K562 (cell line): ENCODE results near the gene DNAAF2. TPM values are rescaled to one million over a fixed set of nuclear protein-coding genes. Genes with fewer than 3 reads are reported as not detected.
A peak's percentile ranks its signal among the peaks of the same experiment; 100 is the strongest.

Source experiments
- BDP1 ChIP-seq: IDR thresholded peaks from 3 replicates; pipeline ENCODE4 v1.6.1; 2011; ENCODE audit not compliant: insufficient read length, insufficient read depth
- BRF1 ChIP-seq: IDR thresholded peaks from 3 replicates; pipeline ENCODE4 v1.6.1; 2011; ENCODE audit warnings: borderline replicate concordance, mild to moderate bottlenecking; ENCODE audit not compliant: insufficient read length; ENCODE audit errors: extremely low read depth
- EZH2 ChIP-seq: IDR thresholded peaks from 2 replicates; pipeline ENCODE4 v1.6.1; 2012; ENCODE audit warnings: low read depth, mild to moderate bottlenecking, inconsistent platforms, low read length, borderline replicate concordance
- HOXB6 ChIP-seq: fragments of 250-450 bp; sonication (Bioruptor Pico); IDR thresholded peaks from 2 replicates; pipeline ENCODE4 v1.5.1; 2022; ENCODE audit warnings: mild to moderate bottlenecking, borderline replicate concordance
- NFYB ChIP-seq: IDR thresholded peaks from 2 replicates; pipeline ENCODE4 v1.6.1; 2011; ENCODE audit warnings: mild to moderate bottlenecking, moderate library complexity; ENCODE audit not compliant: insufficient read length; ENCODE audit errors: extremely low read depth
- POLR2G ChIP-seq: fragments of 200-400 bp; formaldehyde crosslinking; IDR thresholded peaks from 2 replicates; pipeline ENCODE4 v1.6.1; 2017; ENCODE audit warnings: low read depth, mild to moderate bottlenecking, antibody characterized with exemption, low read length, moderate library complexity
- RHOXF2B ChIP-seq: fragments of 250-450 bp; sonication (Bioruptor Pico); conservative IDR thresholded peaks from 2 replicates; pipeline ENCODE4 v1.5.1; 2021
- RNF2 ChIP-seq: sonication (generic); IDR thresholded peaks from 2 replicates; pipeline ENCODE4 v1.6.1; 2016
- SPI1 ChIP-seq: IDR thresholded peaks from 2 replicates; pipeline ENCODE4 v1.6.1; 2011; ENCODE audit warnings: low read depth, low read length, control low read depth, borderline replicate concordance
- SRSF1 ChIP-seq: fragments of 200-400 bp; formaldehyde crosslinking; IDR thresholded peaks from 2 replicates; pipeline ENCODE4 v1.6.1; 2017; ENCODE audit warnings: mild to moderate bottlenecking, low read depth, low read length, moderate library complexity
- STAT5B ChIP-seq: fragments of 250-450 bp; sonication (Bioruptor Pico); IDR thresholded peaks from 2 replicates; pipeline ENCODE4 v1.8.0; 2021; ENCODE audit warnings: mild to moderate bottlenecking, inconsistent platforms
- TBL1XR1 ChIP-seq, 2 experiments: IDR thresholded peaks; 2 replicates each; pipeline ENCODE4 v1.6.1; 2012; ENCODE audit warnings: improper control_type of control experiment in 2 of 2, low read length in 2 of 2, mild to moderate bottlenecking in 1 of 2
- TEAD4 ChIP-seq, 2 experiments: sonication (generic) in 1 of 2; formaldehyde crosslinking in 1 of 2; IDR thresholded peaks; 2 replicates each; pipeline versions ENCODE4 v1.6.1 to v1.8.0; 2012 to 2022; ENCODE audit warnings: borderline replicate concordance in 1 of 2, inconsistent platforms in 1 of 2, low read length in 1 of 2, mild to moderate bottlenecking in 1 of 2, missing genetic modification reagents in 1 of 2
- VEZF1 ChIP-seq: fragments of 200-800 bp; sonication (Bioruptor generic); IDR thresholded peaks from 2 replicates; pipeline ENCODE4 v1.6.1; 2017; ENCODE audit warnings: missing genetic modification characterization, missing compliant biosample characterization
- ZBTB17 ChIP-seq: fragments of 450-650 bp; formaldehyde crosslinking; IDR thresholded peaks from 2 replicates; pipeline ENCODE4 v1.4.0; 2020; ENCODE audit warnings: mild to moderate bottlenecking
- ZFP91 ChIP-seq: sonication (generic); formaldehyde crosslinking; IDR thresholded peaks from 2 replicates; pipeline ENCODE4 v1.8.0; 2022; ENCODE audit warnings: mild to moderate bottlenecking, missing genetic modification reagents
- ZFX ChIP-seq: sonication (generic); formaldehyde crosslinking; IDR thresholded peaks from 2 replicates; pipeline ENCODE4 v1.8.0; 2022; ENCODE audit warnings: mild to moderate bottlenecking, missing genetic modification reagents, moderate library complexity
- ZNF197 ChIP-seq: fragments of 200-800 bp; sonication (Bioruptor generic); IDR thresholded peaks from 2 replicates; pipeline ENCODE4 v1.6.1; 2016; ENCODE audit warnings: low read depth, missing genetic modification characterization, missing compliant biosample characterization
- ZNF263 ChIP-seq: sonication (generic); formaldehyde crosslinking; IDR thresholded peaks from 2 replicates; pipeline ENCODE4 v1.8.0; 2022; ENCODE audit warnings: mild to moderate bottlenecking, missing genetic modification reagents, borderline replicate concordance
- ZNF311 ChIP-seq: fragments of 250-450 bp; sonication (Bioruptor Pico); IDR thresholded peaks from 2 replicates; pipeline ENCODE4 v1.4.0; 2020; ENCODE audit warnings: mild to moderate bottlenecking, moderate library complexity
- ZNF551 ChIP-seq: fragments of 250-450 bp; sonication (Bioruptor Pico); IDR thresholded peaks from 2 replicates; pipeline ENCODE4 v1.5.0; 2021; ENCODE audit warnings: mild to moderate bottlenecking, moderate library complexity
- ZNF699 ChIP-seq: fragments of 250-450 bp; sonication (Bioruptor Pico); IDR thresholded peaks from 2 replicates; pipeline ENCODE4 v1.8.0; 2021; ENCODE audit warnings: mild to moderate bottlenecking, moderate library complexity; ENCODE audit not compliant: insufficient replicate concordance
- polyA plus RNA-seq, 8 experiments: library from polyadenylated mRNA; depleted of rRNA in 4 of 8; stranded (reverse) in 5 of 8; unstranded in 3 of 8; fragments of >200 nt; fragmentation: Nextera tagmentation in 2 of 8; fragmentation: Illumina TruSeq in 1 of 8; extraction: Ambion mirVana in 2 of 8; extraction: Trizol in 1 of 8; gene quantifications; 2 replicates each; pipeline versions ENCODE4 v1.2.1 to v1.2.3, GENCODE V29; 2011 to 2014; ENCODE audit warnings: inconsistent platforms in 1 of 8, missing spikeins in 1 of 8
- total RNA-seq, 7 experiments: library from RNA; depleted of rRNA in 6 of 7; stranded (reverse); fragments of >200 nt in 6 of 7; fragmentation: Illumina TruSeq in 2 of 7; extraction: Trizol in 2 of 7; gene quantifications; 2 replicates each; pipeline versions ENCODE4 v1.2.1 to v1.2.3, GENCODE V29; 2011 to 2021; ENCODE audit warnings: low replicate concordance in 1 of 7
- TF ChIP-seq, protein P1 (sequence below): fragments of 250-450 bp; sonication (Bioruptor Pico); IDR thresholded peaks from 2 replicates; pipeline ENCODE4 v1.9.0; 2021; ENCODE audit warnings: mild to moderate bottlenecking, inconsistent platforms

Gene DNAAF2
- total and polyA plus RNA-seq, 9 of the 15 experiments (the other 6 are each of a cell fraction or from before 2014, with no cell fraction given), result 2.4 to 14.6 (median 11.1) TPM

- TF ChIP-seq VEZF1 (CRISPR knock-in tag), result no peak; the same call in 1 of the 2 replicates
- TF ChIP-seq ZNF263, result no peak
- TF ChIP-seq, protein P1, sequence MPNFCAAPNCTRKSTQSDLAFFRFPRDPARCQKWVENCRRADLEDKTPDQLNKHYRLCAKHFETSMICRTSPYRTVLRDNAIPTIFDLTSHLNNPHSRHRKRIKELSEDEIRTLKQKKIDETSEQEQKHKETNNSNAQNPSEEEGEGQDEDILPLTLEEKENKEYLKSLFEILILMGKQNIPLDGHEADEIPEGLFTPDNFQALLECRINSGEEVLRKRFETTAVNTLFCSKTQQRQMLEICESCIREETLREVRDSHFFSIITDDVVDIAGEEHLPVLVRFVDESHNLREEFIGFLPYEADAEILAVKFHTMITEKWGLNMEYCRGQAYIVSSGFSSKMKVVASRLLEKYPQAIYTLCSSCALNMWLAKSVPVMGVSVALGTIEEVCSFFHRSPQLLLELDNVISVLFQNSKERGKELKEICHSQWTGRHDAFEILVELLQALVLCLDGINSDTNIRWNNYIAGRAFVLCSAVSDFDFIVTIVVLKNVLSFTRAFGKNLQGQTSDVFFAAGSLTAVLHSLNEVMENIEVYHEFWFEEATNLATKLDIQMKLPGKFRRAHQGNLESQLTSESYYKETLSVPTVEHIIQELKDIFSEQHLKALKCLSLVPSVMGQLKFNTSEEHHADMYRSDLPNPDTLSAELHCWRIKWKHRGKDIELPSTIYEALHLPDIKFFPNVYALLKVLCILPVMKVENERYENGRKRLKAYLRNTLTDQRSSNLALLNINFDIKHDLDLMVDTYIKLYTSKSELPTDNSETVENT (CRISPR knock-in tag), result no peak
- TF ChIP-seq SPI1, result no peak
- peak; percentile 25; the same call in 1 of the 2 replicates for TF ChIP-seq ZFX (CRISPR knock-in tag)
- TF ChIP-seq SRSF1, result no peak
- 0 out of 4 replicates have a peak, but pooled peaks of 1 of the 2 experiments have one; percentile 1 for TF ChIP-seq TBL1XR1 (IDR thresholded peaks at IDR 0.05; ENCODE audit: low read length in 2 of 2)
- no peak for TF ChIP-seq ZNF197
- no peak for TF ChIP-seq HOXB6 (CRISPR knock-in tag)
- TF ChIP-seq BRF1, result no peak
- no peak for TF ChIP-seq BDP1
- no peak for TF ChIP-seq STAT5B (CRISPR knock-in tag)
- TF ChIP-seq ZNF699, result no peak
- peak; percentile 7; the same call in 1 of the 2 replicates for TF ChIP-seq RNF2
- no peak for TF ChIP-seq ZFP91 (CRISPR knock-in tag)
- no peak for TF ChIP-seq ZBTB17 (CRISPR knock-in tag)
- TF ChIP-seq EZH2, result no peak
- no peak for TF ChIP-seq ZNF551 (CRISPR knock-in tag)
- peak; percentile 19; the same call in 1 of the 2 replicates for TF ChIP-seq TEAD4 (IDR thresholded peaks at IDR 0.05; ENCODE audit: low read length)
- no peak for TF ChIP-seq TEAD4 (CRISPR knock-in tag; IDR thresholded peaks at IDR 0.05; ENCODE audit: borderline replicate concordance)
- TF ChIP-seq POLR2G, result no peak
- TF ChIP-seq NFYB, result no peak
- TF ChIP-seq RHOXF2B (CRISPR knock-in tag), result no peak
- TF ChIP-seq ZNF311 (CRISPR knock-in tag), result no peak
These were observed 48.2 kb downstream of the DNAAF2 start (continued) for GRCh38 chr14:49586673-49587460.
